HPDE6-E6E7 (cell line): ENCODE measurements around the gene POP5.
"Not testable (repeated sequence)": the region's sequence is repeated elsewhere in the genome, so short reads cannot be mapped to it uniquely, and the experiment has no call there.

ENCODE experiments used
- DNase-seq: peaks from one replicate; pipeline ENCODE4 v3.0.0; 2011; ENCODE audit warnings: missing footprints; ENCODE audit errors: extremely low spot score

Gene POP5

DNA sequence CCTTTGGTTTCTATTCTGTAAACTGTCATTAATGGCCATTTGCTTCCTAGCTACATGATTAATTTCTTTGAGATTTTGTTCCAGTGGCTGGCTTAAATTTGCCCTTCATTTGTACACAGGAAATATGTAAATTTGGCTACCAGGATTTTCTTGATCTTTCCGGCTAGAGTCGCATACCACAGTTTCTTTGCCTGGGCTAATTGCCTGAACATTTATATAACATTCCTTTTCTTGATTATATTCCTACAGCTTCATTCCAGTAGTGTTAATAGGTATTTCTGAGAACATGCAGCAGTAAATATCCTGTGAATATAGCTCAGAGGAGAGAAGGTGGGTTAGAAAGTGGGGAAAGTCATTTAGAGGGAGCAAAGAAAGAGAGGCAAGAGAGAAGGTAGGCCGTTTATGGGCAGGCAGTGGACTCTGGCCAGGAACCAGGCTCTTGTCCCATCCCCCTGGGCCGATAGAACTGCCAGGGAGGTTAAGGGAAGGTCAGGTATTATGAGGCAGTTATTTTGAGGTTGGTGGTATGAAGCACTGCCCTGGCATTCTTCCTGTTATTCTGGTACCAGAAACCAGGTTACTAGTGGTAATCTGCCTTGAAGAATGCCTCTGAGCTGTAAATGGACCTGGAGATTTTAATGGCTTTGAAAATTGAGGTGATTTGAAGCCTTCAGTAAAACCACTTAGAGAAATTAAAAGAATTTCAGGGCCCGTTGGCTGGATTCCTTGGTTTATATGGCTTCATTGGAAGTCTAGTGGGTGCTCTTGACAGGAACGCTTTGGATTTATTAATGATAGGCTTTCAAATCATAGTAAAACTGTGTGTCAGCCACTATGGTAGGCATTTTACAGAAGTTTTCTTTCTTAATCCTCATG, 42.7 kb downstream of the POP5 start:
- DNase-seq: peak; percentile 41

DNA sequence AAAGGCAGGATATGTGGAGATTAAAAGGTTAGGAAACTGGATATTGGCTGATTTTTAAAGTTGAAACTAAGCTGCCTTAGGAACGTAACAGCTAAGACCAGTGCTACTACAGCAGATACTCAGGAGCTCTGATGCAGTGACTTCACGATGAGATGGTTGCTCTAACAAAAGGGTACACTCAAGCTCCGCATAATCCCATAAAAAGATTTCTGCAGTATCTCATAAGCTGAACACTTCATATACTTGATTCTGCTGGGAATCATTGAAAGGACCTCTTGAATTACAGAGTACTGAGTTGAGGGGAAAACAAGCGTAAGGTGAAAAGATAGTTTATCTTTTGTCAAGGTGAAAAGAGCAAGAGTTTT, 43.4 kb downstream of the POP5 start:
- DNase-seq: no peak

DNA sequence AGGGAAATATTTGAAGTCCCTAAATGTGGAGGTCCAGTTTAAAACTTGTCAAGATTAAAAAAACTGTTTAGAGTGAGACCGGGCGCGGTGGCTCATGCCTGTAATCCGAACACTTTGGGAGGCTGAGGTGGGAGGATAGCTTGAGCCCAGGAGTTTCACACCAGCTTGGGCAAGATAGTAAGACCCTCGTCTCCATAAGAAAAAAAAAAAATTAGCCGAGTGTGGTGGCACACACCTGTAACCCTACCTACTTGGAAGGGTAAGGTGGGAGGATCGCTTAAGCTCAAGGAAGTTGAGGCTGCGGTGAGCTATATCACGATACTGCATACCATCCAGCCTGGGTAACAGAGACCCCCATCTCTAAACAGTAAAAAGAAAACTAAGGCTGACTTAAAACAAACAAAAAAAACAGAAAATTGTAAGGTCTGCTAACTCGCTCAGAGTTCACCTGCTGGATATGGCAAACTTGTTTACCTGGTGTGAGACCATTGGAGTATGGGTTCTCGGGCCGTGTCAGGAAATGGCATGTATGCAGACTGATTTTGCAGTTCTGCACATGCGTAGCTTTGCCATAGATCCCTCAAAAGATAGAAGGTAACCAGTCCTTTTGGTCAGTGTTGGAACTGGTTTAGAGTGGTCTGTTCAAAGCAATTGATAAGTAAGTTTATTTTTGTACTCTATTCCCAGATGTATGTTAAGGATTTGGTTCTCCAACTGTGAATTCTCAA, 45.0 kb downstream of the POP5 start:
- DNase-seq: no peak

DNA sequence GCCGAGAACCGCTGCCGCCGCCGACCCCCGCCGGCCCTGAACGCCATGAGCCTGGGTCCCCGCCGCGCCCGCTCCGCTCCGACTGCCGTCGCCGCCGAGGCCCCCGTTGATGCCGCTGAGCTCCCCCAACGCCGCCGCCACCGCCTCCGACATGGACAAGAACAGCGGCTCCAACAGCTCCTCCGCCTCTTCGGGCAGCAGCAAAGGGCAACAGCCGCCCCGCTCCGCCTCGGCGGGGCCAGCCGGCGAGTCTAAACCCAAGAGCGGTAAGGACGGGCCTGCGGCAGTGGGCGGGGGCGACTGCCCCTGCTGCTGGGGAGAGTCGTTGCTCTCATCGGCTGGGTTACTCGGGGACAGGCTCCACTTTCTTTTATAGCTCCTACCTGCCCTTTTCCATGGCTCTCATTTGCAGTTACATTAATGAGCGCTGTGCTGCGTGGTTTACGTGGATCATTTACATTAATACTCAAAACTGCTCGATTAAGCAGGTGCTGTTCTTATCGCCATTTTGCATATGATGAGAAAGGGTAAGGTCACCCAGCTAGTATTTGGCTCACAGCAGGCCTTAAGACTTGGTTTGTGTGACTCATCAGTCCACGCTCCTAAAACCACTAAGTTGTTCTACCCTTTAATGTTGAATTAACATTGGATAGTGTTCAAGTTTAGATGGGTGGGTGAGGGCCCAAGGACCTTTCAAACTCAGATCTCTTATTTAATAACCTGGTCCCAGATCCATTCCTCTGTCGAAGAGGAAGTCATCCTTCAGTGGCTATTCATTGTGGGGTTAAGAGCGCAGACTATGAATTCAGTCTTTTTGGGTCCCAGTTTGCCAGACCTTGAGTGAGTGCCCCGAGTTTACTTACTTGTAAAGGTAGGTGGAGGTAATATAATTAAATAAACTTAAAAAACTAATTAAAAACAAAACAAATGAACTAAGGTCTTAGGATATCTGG, 46.2 kb downstream of the POP5 start:
- DNase-seq: peak; percentile 39

DNA sequence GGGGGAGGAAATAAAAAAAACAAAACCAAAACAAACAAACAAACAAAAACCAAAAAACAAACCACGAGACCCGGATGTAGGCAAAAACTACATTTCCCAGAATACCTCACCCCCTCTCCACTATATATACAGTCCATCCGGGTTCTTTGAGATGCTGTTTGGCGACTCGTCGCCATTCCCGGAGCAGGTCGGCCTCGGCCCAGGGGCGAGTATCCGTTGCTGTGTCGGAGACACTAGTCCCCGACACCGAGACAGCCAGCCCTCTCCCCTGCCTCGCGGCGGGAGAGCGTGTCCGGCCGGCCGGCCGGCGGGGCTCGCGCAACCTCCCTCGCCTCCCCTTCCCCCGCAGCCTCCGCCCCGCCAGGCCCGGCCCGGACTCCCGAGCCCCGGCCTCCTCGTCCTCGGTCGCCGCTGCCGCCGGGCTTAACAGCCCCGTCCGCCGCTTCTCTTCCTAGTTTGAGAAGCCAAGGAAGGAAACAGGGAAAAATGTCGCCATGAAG, 46.9 kb downstream of the POP5 start, which contains the start of gene RNF10:
Gene RNF10 (plus strand): TSS at position 154 of the 500 bp plus-strand sequence. CDS start 456 bp downstream, outside the sequence.
- peak; percentile 79 for DNase-seq

DNA sequence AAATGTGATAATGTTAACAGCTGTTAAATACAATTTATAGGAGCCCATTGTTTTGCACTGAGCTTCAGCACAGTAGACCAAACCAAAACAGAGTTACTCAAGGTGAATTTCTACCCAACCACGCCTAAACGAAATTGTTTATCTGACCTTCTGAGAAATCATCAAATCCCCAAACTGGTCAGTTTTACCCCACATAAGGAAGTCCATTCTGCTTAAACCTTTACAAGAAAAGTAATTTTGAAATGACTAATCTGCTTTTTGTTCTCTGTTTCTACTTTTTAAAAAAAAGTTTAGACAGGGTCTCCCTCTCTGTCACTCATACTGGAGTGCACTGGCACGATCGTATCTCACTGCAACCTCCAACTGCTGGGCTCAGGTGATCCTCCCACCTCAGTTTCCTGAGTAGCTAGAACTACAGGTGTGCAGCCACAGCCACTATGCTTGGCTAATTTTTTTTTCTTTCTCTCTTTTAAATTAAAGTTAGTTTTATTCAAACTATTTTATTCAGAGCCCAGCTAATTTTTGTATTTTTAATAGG, 48.4 kb downstream of the POP5 start:
- DNase-seq: no peak

DNA sequence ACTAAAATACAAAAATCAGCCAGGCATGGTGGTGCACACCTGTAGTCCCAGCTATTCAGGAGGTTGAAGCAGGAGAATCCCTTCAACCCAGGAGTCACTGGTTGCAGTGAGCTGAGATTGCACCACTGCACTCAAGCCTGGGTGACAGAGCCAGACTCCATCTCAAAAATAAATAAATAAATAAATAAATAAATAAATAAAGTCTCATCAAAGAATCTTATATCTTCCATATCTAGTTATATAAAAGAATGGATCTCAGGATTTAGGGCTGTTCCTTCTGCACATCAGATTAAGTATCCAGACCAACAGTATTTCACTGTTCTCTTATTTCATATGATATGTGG, 50.8 kb downstream of the POP5 start:
- not testable (repeated sequence) for DNase-seq

DNA sequence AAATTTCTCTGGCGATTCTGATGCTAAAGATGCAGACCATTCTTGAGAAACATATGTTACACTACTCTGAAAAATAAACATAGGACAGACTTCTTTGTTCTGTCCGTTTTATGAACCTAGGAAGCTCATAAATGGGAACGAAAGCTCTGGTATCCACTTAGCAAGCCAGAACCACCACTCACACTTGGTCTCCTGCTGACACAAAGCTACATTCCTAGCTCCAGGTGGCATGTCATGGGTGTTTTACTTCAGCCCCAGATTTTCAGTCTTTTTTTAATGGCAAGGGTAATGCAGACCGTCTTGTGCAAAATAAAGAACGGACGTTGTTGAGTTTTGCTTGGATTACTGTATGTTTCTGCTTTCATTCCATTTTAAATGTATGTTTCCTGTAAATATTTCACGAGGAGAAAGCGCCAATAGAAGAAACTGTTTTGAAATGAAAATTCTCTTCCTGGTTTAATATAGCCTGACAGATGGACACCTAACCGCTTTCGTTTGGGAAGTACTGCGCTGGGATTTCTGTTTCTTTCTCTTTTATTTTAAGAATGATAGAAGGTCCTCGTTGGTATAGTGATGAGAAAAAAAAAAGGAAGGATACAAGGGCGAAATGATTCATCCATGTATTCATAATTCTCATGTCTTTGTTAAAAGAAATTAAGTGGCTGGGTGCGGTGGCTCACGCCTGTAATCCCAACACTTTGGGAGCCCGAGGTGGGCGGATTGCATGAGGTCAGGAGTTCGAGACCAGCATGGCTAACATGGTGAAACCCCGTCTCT, 51.4 kb downstream of the POP5 start:
- peak; percentile 50 for DNase-seq

DNA sequence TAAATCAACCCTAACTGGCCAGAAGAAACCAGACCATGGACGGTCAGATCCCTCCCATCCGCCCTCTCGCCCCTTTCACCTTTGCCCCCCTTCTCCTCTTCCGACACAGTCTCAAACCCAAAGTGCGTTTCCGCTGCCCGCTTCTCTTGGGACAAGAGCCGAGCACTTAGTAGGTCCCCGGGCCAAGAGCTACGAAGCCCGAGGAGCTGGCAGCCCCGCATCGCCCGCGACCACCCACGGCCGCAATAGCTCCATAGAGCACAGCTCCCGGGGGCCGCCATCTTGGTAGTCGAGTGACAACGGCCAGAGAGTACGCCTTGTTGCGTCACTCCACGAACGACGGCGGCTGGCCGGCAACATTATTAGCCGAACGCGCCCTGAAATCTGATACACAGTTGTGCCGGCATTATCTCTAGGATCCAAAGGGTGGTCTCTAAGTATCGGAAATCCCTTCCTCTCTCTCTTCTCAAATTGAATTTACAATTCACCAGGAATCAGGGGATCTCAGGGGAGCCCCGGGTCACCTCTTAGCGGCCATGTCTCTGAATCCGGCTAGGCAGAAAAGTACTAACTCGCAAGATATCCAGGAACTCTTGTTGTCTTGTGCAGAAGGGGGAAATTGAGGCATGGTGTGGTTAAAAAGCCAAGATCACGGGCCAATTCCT, 52.2 kb downstream of the POP5 start, which contains the start of gene COQ5:
Gene COQ5 (minus strand): TSS at position 298 of the 665 bp plus-strand sequence. CDS start 17 bp downstream, at position 281.
- DNase-seq: peak; percentile 74
